Measurements from ENCODE around the gene AP3D1. TPM values are rescaled to one million over a fixed set of nuclear protein-coding genes. Genes with fewer than 3 reads are reported as not detected.

AP3D1 gene
- total and polyA plus RNA-seq, 9 of the 15 experiments (the other 6 are each of a cell fraction or from before 2014, with no cell fraction given): 1.2 to 86.1 (median 35.9) TPM

- peaks cover 0 to 13% of the 10 kb centered on the region in 2 experiments; a peak in 1 of 5 replicates for H3K4me1 ChIP-seq (replicated peaks in 1 of 2; ENCODE audit: control insufficient read depth in 2 of 2, insufficient read depth in 2 of 2, low read length in 2 of 2)
- FAIRE-seq (no peak), DNase-seq (ENCODE audit: extremely low read depth in 1 of 4, low spot score in 3 of 4) (no peak), ATAC-seq (no peak)
- BruUV-seq (replicated peaks): no TSS peak
- peaks cover 3% of the 10 kb centered on the region for H3K9me3 ChIP-seq (replicated peaks; ENCODE audit: control insufficient read depth, insufficient read depth, low read depth, low read length)
- ChIA-PET CTCF (ENCODE audit: low intra/inter-chr PET ratio) (no interaction called here), POLR2A (interaction anchor here (0.8 kb wide), 1 partner anchor 59 kb away, joined by 3 read pairs; no protein-coding TSS in a partner anchor)
- no peak overlapping the region for H3K4me2 ChIP-seq (ENCODE audit: insufficient read depth, low read length)
- 94% methylated on average over 22 of the region's 23 CpGs for WGBS (ENCODE audit: insufficient coverage, low coverage, missing lambda C conversion rate)
- TF ChIP-seq POLR3A (IDR thresholded peaks at IDR 0.05; ENCODE audit: borderline replicate concordance, extremely low read depth, insufficient read depth, insufficient read length) (no peak), MBD2 (IDR thresholded peaks at IDR 0.05; ENCODE audit: borderline replicate concordance, low read depth) (no peak), ZKSCAN8 (CRISPR knock-in tag; IDR thresholded peaks at IDR 0.05) (no peak), RNF2 (IDR thresholded peaks at IDR 0.05) (no peak), FOXK1 (CRISPR knock-in tag; IDR thresholded peaks at IDR 0.05; ENCODE audit: borderline replicate concordance) (no peak), ZNF75A (CRISPR knock-in tag; IDR thresholded peaks at IDR 0.05) (no peak)
- TF ChIP-seq, protein P1, sequence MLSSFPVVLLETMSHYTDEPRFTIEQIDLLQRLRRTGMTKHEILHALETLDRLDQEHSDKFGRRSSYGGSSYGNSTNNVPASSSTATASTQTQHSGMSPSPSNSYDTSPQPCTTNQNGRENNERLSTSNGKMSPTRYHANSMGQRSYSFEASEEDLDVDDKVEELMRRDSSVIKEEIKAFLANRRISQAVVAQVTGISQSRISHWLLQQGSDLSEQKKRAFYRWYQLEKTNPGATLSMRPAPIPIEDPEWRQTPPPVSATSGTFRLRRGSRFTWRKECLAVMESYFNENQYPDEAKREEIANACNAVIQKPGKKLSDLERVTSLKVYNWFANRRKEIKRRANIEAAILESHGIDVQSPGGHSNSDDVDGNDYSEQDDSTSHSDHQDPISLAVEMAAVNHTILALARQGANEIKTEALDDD (IDR thresholded peaks at IDR 0.05): no peak
- no peaks in the 10 kb centered on the region for H3K9me1 ChIP-seq (ENCODE audit: control insufficient read depth, insufficient read depth, low read length)
- in situ Hi-C loops (cut with MboI): no loop called here
- H3K79me2 ChIP-seq (ENCODE audit: control insufficient read depth, insufficient read depth, low read length): peaks cover 7% of the 10 kb centered on the region; the same call in 1 of the 3 replicates
- intact Hi-C loops (cut with micrococcal nuclease): no loop called here
- no peak overlapping the region for H2AFZ ChIP-seq (ENCODE audit: low read depth, low read length)
- peaks cover 3% of the 10 kb centered on the region; the same call in 1 of the 2 replicates for H4K20me1 ChIP-seq (replicated peaks; ENCODE audit: control insufficient read depth, insufficient read depth, low read length)
- H3K9ac ChIP-seq (ENCODE audit: insufficient read depth in 1 of 2, low read depth in 2 of 2, low read length in 2 of 2): no peak overlapping the region
- H3K36me3 ChIP-seq (ENCODE audit: control insufficient read depth, insufficient read depth, low read length): peaks cover 90% of the 10 kb centered on the region
- no peak overlapping the region for H3K4me3 ChIP-seq
- H3K27me3 ChIP-seq (ENCODE audit: control insufficient read depth in 2 of 2, insufficient read depth in 2 of 2, low read length in 2 of 2): no peaks in the 10 kb centered on the region; a peak in 1 of 5 replicates
- H3K27ac ChIP-seq (ENCODE audit: extremely low read depth, low read depth, low read length): no peak overlapping the region
Observed at GRCh38 chr19:2108251-2109016, 42.9 kb downstream of the AP3D1 start.
